ENCODE data around the gene BEST2. TPM values are rescaled to one million over a fixed set of nuclear protein-coding genes. Genes with fewer than 3 reads are reported as not detected.

BEST2 gene
- total and polyA plus RNA-seq, 12 donors, result not detected

DNA sequence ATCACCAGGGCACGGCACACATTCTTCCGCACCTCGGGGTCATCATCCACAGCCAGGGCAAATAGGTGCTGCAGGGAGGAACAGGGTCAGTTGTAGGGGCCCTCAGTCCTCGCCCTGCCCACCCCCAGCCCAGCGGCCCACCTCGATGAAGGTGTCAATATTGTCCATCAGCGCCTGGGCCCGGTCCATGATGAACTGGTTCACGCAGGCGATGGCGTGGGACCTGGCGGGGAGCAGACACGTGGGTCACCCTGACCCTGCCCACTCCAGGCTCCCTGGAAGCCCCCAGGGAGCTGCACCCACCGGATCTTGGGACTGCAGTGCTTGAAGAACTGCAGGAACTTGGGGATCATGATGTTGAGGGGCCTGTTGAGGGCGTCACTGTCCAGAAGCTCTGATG lies 36.5 kb upstream of the BEST2 start:
- ATAC-seq, result no peak
- peaks cover 4 to 92% (median 62%) of the 10 kb centered on the region in 9 donors for H3K36me3 ChIP-seq
- H3K27me3 ChIP-seq, result no peaks in the 10 kb centered on the region
- no peak overlapping the region for H3K4me3 ChIP-seq
- TF ChIP-seq, protein P1, sequence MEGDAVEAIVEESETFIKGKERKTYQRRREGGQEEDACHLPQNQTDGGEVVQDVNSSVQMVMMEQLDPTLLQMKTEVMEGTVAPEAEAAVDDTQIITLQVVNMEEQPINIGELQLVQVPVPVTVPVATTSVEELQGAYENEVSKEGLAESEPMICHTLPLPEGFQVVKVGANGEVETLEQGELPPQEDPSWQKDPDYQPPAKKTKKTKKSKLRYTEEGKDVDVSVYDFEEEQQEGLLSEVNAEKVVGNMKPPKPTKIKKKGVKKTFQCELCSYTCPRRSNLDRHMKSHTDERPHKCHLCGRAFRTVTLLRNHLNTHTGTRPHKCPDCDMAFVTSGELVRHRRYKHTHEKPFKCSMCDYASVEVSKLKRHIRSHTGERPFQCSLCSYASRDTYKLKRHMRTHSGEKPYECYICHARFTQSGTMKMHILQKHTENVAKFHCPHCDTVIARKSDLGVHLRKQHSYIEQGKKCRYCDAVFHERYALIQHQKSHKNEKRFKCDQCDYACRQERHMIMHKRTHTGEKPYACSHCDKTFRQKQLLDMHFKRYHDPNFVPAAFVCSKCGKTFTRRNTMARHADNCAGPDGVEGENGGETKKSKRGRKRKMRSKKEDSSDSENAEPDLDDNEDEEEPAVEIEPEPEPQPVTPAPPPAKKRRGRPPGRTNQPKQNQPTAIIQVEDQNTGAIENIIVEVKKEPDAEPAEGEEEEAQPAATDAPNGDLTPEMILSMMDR (IDR thresholded peaks at IDR 0.05), result no peak
- intact Hi-C loops (cut with DNase I), result loop anchor here in 1 of 10 donors (5.0 kb wide), 1 partner anchor 42 kb away; no protein-coding TSS in a partner anchor
- 94% methylated on average over 15 of the region's 15 CpGs for WGBS, 2 donors
- no peak overlapping the region for H3K27ac ChIP-seq
- no peak for DNase-seq
- H3K9me3 ChIP-seq, result no peaks in the 10 kb centered on the region
- H3K4me1 ChIP-seq, result peaks cover under 1 to 17% (median 6%) of the 10 kb centered on the region in 9 donors

DNA sequence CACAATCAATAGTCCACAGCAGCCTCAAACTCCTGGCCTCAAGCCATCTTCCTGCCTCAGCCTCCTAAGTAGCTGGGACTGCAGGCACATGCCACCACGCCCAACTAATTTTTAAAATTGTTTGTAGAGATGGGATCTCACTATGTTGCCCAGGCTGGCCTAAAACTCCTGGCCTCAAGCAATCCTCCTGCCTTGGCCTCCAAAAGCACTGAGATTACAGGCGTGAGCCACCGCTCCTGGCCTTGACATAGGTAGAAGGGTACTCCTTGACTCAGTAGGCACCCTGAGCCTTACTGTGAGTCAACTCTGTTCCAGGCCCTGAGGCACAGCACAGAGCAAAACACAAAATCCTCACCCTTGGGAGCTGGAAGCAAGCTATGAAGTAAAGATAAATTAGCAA lies 35.7 kb upstream of the BEST2 start:
- H3K4me3 ChIP-seq, result no peak overlapping the region
- no peaks in the 10 kb centered on the region for H3K27me3 ChIP-seq
- intact Hi-C loops (cut with DNase I), result loop anchor here in 1 of 10 donors (5.0 kb wide), 1 partner anchor 41 kb away; no protein-coding TSS in a partner anchor
- 94 to 96% methylated on average over 3 of the region's 3 CpGs for WGBS, 2 donors
- no peak for ATAC-seq
- TF ChIP-seq, protein P1 (IDR thresholded peaks at IDR 0.05), result no peak
- peaks cover 7 to 25% (median 14%) of the 10 kb centered on the region in 9 donors for H3K4me1 ChIP-seq
- DNase-seq, result no peak
- H3K9me3 ChIP-seq, result no peaks in the 10 kb centered on the region
- peaks cover 4 to 84% (median 55%) of the 10 kb centered on the region in 9 donors for H3K36me3 ChIP-seq
- no peak overlapping the region for H3K27ac ChIP-seq

DNA sequence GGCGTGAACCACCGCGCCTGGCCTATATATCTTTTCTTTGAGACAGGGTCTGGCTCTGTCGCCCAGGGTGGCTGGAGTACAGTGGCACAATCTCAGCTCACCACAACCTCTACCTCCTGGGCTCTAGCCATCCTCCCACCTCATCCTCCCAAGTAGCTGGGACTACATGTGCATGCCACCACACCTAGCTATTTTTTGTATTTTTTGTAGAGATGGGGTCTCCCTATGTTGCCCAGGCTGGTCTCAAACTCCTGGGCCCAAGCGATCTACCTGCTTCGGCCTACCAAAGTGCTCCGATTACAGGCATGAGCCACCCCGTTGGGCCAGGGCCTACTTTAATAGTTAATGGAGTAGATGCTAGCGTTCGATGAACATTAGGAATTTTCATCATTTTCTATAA lies 31.3 kb upstream of the BEST2 start:
- intact Hi-C loops (cut with DNase I), result loop anchor here in 2 of 10 donors (5.0 kb wide), 2 partner anchors 38 to 72 kb away; partner anchors contain the start of genes DHPS (in 1 of the 2) and JUNB (in 1 of the 2)
- H3K36me3 ChIP-seq, result peaks cover 2 to 42% (median 20%) of the 10 kb centered on the region in 9 donors
- H3K27me3 ChIP-seq, result no peaks in the 10 kb centered on the region
- TF ChIP-seq, protein P1 (IDR thresholded peaks at IDR 0.05), result no peak
- no peak for DNase-seq
- ATAC-seq, result no peak
- H3K4me3 ChIP-seq, result peak overlapping the region in 9 of 10 donors; percentile 58 to 83 (median 71)
- H3K4me1 ChIP-seq, result peaks cover 7 to 50% (median 34%) of the 10 kb centered on the region in 9 donors
- H3K27ac ChIP-seq, result peak overlapping the region in 9 of 10 donors; percentile 91 to 97 (median 95)
- whole genome bisulfite sequencing, 2 donors, result 80% methylated on average over 10 of the region's 10 CpGs
- no peaks in the 10 kb centered on the region for H3K9me3 ChIP-seq

DNA sequence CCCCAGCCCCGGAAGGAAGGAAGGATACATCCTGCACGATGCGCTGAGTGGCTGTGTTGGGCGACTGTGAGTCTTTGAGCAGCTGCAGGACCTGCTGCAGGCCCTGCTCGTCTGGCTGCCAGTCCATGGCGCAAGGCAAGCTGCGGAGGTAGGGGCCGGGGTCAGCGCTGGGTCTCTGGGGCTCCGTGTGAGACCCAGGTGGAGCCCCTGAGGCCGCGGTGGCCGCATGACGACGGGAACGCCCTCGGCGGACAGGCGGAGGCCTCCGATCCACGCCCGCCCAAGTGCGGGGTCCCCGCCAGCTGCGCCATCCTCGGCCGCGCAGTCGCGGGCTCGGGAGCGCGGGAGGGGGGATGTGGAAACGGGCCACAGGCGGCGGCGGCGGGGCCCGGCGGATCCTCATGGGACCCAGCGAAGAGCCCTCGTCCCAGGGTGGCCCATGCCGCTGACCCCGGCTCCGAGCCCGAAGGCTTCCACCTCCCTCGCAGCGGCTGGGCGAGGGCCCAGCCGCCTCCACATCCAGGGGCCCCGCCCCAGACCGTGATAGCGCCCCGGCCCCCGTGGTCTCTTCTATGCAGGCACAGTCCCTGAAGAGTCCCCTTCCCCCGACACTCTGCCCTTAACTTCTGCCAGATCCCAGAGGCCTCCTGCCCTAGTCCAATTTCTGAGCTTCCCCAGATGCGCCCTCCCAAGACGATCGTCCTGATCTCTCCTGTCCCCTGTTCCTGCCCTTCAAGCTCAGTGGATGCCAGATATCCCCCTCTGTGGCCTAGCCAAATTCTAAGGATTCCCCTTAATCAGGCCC lies 30.5 kb upstream of the BEST2 start:
- peak; percentile 1 to 40 (median 16) for ATAC-seq
- peaks cover 0 to 35% (median 15%) of the 10 kb centered on the region in 9 donors for H3K36me3 ChIP-seq
- H3K4me3 ChIP-seq, result peak overlapping the region; percentile 58 to 83 (median 70)
- peaks cover 7 to 50% (median 34%) of the 10 kb centered on the region in 9 donors for H3K4me1 ChIP-seq
- TF ChIP-seq, protein P1 (IDR thresholded peaks at IDR 0.05), result no peak
- peak overlapping the region; percentile 89 to 97 (median 94) for H3K27ac ChIP-seq
- H3K27me3 ChIP-seq, result no peaks in the 10 kb centered on the region
- intact Hi-C loops (cut with DNase I), result loop anchor here in 2 of 10 donors (5.0 kb wide), 2 partner anchors 39 to 71 kb away; partner anchors contain the start of genes DHPS (in 1 of the 2) and JUNB (in 1 of the 2)
- H3K9me3 ChIP-seq, result no peaks in the 10 kb centered on the region
- WGBS, 2 donors, result 1 to 3% methylated on average over 59 of the region's 59 CpGs
- peak in 1 of 2 donors; percentile 34 for DNase-seq
